NCI-H128 (cell line): ENCODE measurements around the gene PSMF1.

Experiments used
- DNase-seq: peaks from one replicate; lab custom pipeline; 2025; ENCODE audit not compliant: unreplicated experiment; lab: John Stamatoyannopoulos, UW

The PSMF1 gene

GRCh38 chr20:1188347-1188746, 69.9 kb downstream of the PSMF1 start:
- no peak for DNase-seq

GRCh38 chr20:1189827-1190226, 71.4 kb downstream of the PSMF1 start:
- DNase-seq, result no peak

GRCh38 chr20:1190847-1191246, 72.4 kb downstream of the PSMF1 start:
- no peak for DNase-seq

GRCh38 chr20:1191299-1191698, 72.9 kb downstream of the PSMF1 start:
- DNase-seq, result no peak

GRCh38 chr20:1195226-1195625, 76.8 kb downstream of the PSMF1 start:
- DNase-seq, result no peak

GRCh38 chr20:1196634-1197033, 78.2 kb downstream of the PSMF1 start:
- no peak for DNase-seq

GRCh38 chr20:1197801-1198200, 79.4 kb downstream of the PSMF1 start:
- no peak for DNase-seq

- no peak for DNase-seq
These were observed 80.3 kb downstream of the PSMF1 start for GRCh38 chr20:1198751-1199150.

- DNase-seq, result no peak
These were observed 80.9 kb downstream of the PSMF1 start for GRCh38 chr20:1199212-1199873.

GRCh38 chr20:1199964-1200363, 81.6 kb downstream of the PSMF1 start:
- DNase-seq, result no peak

GRCh38 chr20:1202762-1203504, 84.5 kb downstream of the PSMF1 start, which contains the start of gene C20orf202:
TSS of gene C20orf202 (plus strand) at chr20:1203454. CDS start at chr20:1203586, 132 bp downstream.
- DNase-seq, result no peak

- DNase-seq, result no peak
These were observed 85.2 kb downstream of the PSMF1 start for GRCh38 chr20:1203630-1204029.

GRCh38 chr20:1204113-1204512, 85.7 kb downstream of the PSMF1 start:
- no peak for DNase-seq

- no peak for DNase-seq
These were observed 86.2 kb downstream of the PSMF1 start for GRCh38 chr20:1204576-1204975.

GRCh38 chr20:1205802-1206201, 87.4 kb downstream of the PSMF1 start:
- no peak for DNase-seq

- DNase-seq, result no peak
These were observed 88.2 kb downstream of the PSMF1 start for GRCh38 chr20:1206366-1207148.

- DNase-seq, result no peak
These were observed 89.0 kb downstream of the PSMF1 start for GRCh38 chr20:1207293-1207878.

- no peak for DNase-seq
These were observed 91.3 kb downstream of the PSMF1 start for GRCh38 chr20:1209447-1210387.

GRCh38 chr20:1210501-1210900, 92.1 kb downstream of the PSMF1 start:
- no peak for DNase-seq

GRCh38 chr20:1212023-1212422, 93.6 kb downstream of the PSMF1 start:
- no peak for DNase-seq
